Astrocyte (in vitro differentiated cells and primary cell): Measurements from ENCODE around the gene RANGRF. TPM values are rescaled to one million over a fixed set of nuclear protein-coding genes. Genes with fewer than 3 reads are reported as not detected.

Experiments
- DNase-seq: peaks from one replicate; pipeline ENCODE4 v3.0.0-alpha.2; 2010; ENCODE audit warnings: low read depth
- FAIRE-seq: peaks from 2 replicates; lab custom pipeline; 2011; peaks lifted over from hg19 to GRCh38; lab: Jason Lieb, UNC
- H2AFZ ChIP-seq: 2 replicates; pipeline ENCODE4 v1.6.0; 2012; ENCODE audit warnings: low read depth, low read length, inconsistent platforms
- H3K27ac ChIP-seq: 2 replicates; pipeline ENCODE4 v1.5.1; 2011; ENCODE audit warnings: low read depth, low read length, inconsistent platforms
- H3K27me3 ChIP-seq: 2 replicates; pipeline ENCODE4 v1.6.0; 2011; ENCODE audit warnings: low read length, inconsistent platforms; ENCODE audit not compliant: insufficient read depth
- H3K36me3 ChIP-seq: 2 replicates; pipeline ENCODE4 v1.5.1; 2011; ENCODE audit warnings: low read length, inconsistent platforms; ENCODE audit not compliant: insufficient read depth
- H3K4me1 ChIP-seq: 2 replicates; pipeline ENCODE4 v1.5.1; 2011; ENCODE audit warnings: low read length, inconsistent platforms; ENCODE audit not compliant: insufficient read depth
- H3K4me2 ChIP-seq: 2 replicates; pipeline ENCODE4 v1.6.0; 2012; ENCODE audit warnings: low read length, inconsistent platforms
- H3K4me3 ChIP-seq: 2 replicates; pipeline ENCODE4 v1.5.1; 2011; ENCODE audit warnings: low read depth, mild to moderate bottlenecking, low read length, inconsistent platforms; ENCODE audit not compliant: insufficient read depth
- H3K79me2 ChIP-seq: 2 replicates; pipeline ENCODE4 v1.6.0; 2012; ENCODE audit warnings: mild to moderate bottlenecking, low read length, inconsistent platforms; ENCODE audit not compliant: insufficient read depth
- H3K9ac ChIP-seq: 2 replicates; pipeline ENCODE4 v1.6.0; 2012; ENCODE audit warnings: mild to moderate bottlenecking, low read length, inconsistent platforms
- H3K9me3 ChIP-seq: 2 replicates; pipeline ENCODE4 v1.5.1; 2012; ENCODE audit warnings: low read depth, mild to moderate bottlenecking, low read length, inconsistent platforms; ENCODE audit not compliant: insufficient read depth
- H4K20me1 ChIP-seq: 2 replicates; pipeline ENCODE4 v1.6.0; 2012; ENCODE audit warnings: low read length, inconsistent platforms; ENCODE audit not compliant: insufficient read depth
- H3K27ac Mint-ChIP-seq: one replicate; pipeline ENCODE4 v1.8.0; 2021; ENCODE audit warnings: mild to moderate bottlenecking, mixed read lengths; ENCODE audit not compliant: unreplicated experiment
- H3K27me3 Mint-ChIP-seq: one replicate; pipeline ENCODE4 v1.8.0; 2021; ENCODE audit warnings: low read depth, mixed read lengths; ENCODE audit not compliant: unreplicated experiment
- H3K36me3 Mint-ChIP-seq: one replicate; pipeline ENCODE4 v1.8.0; 2021; ENCODE audit warnings: low read depth, mixed read lengths; ENCODE audit not compliant: unreplicated experiment
- H3K4me1 Mint-ChIP-seq: one replicate; pipeline ENCODE4 v1.8.0; 2021; ENCODE audit warnings: low read depth, mixed read lengths; ENCODE audit not compliant: unreplicated experiment
- H3K4me3 Mint-ChIP-seq: one replicate; pipeline ENCODE4 v1.8.0; 2021; ENCODE audit warnings: mild to moderate bottlenecking, moderate library complexity, mixed read lengths; ENCODE audit not compliant: unreplicated experiment
- H3K9me3 Mint-ChIP-seq: one replicate; pipeline ENCODE4 v1.8.0; 2021; ENCODE audit warnings: mild to moderate bottlenecking, mixed read lengths; ENCODE audit not compliant: unreplicated experiment
- EZH2 ChIP-seq: IDR thresholded peaks from 2 replicates; pipeline ENCODE4 v1.6.1; 2012; ENCODE audit warnings: mild to moderate bottlenecking, low read length, inconsistent platforms; ENCODE audit not compliant: insufficient read depth
- total RNA-seq: library from RNA; stranded (reverse); gene quantifications from 2 replicates; pipeline ENCODE4 v1.2.1, GENCODE V29; 2021
- TF ChIP-seq, protein P1 (sequence below): IDR thresholded peaks from 2 replicates; pipeline ENCODE4 v1.5.1; 2011; ENCODE audit warnings: low read depth, mild to moderate bottlenecking, inconsistent platforms, low read length, moderate library complexity; ENCODE audit not compliant: insufficient read depth

Gene RANGRF
- total RNA-seq, 1 donor from 2014 or later: 16.1 TPM

GRCh38 chr17:8314797-8315763, 26.6 kb downstream of the RANGRF start:
- Histone ChIP-seq H3K4me2 (peak overlapping the region; percentile 52), H4K20me1 (no peaks in the 10 kb centered on the region), H2AFZ (peak overlapping the region; percentile 35), H3K27ac (no peak overlapping the region), H3K4me3 (no peak overlapping the region), H3K4me1 (no peaks in the 10 kb centered on the region), H3K79me2 (no peaks in the 10 kb centered on the region), H3K27me3 (peaks cover 42% of the 10 kb centered on the region), H3K9me3 (no peaks in the 10 kb centered on the region), H3K36me3 (no peaks in the 10 kb centered on the region), H3K9ac (no peak overlapping the region)
- peaks cover 8% of the 10 kb centered on the region for H3K4me1 Mint-ChIP-seq
- no peaks in the 10 kb centered on the region for H3K36me3 Mint-ChIP-seq
- FAIRE-seq (no peak), DNase-seq (no peak)
- H3K27ac Mint-ChIP-seq: no peak overlapping the region
- no peak overlapping the region for H3K4me3 Mint-ChIP-seq
- no peaks in the 10 kb centered on the region for H3K9me3 Mint-ChIP-seq
- TF ChIP-seq, protein P1, sequence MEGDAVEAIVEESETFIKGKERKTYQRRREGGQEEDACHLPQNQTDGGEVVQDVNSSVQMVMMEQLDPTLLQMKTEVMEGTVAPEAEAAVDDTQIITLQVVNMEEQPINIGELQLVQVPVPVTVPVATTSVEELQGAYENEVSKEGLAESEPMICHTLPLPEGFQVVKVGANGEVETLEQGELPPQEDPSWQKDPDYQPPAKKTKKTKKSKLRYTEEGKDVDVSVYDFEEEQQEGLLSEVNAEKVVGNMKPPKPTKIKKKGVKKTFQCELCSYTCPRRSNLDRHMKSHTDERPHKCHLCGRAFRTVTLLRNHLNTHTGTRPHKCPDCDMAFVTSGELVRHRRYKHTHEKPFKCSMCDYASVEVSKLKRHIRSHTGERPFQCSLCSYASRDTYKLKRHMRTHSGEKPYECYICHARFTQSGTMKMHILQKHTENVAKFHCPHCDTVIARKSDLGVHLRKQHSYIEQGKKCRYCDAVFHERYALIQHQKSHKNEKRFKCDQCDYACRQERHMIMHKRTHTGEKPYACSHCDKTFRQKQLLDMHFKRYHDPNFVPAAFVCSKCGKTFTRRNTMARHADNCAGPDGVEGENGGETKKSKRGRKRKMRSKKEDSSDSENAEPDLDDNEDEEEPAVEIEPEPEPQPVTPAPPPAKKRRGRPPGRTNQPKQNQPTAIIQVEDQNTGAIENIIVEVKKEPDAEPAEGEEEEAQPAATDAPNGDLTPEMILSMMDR: no peak
- TF ChIP-seq EZH2: peak; percentile 60
- H3K27me3 Mint-ChIP-seq: peaks cover 62% of the 10 kb centered on the region

DNA sequence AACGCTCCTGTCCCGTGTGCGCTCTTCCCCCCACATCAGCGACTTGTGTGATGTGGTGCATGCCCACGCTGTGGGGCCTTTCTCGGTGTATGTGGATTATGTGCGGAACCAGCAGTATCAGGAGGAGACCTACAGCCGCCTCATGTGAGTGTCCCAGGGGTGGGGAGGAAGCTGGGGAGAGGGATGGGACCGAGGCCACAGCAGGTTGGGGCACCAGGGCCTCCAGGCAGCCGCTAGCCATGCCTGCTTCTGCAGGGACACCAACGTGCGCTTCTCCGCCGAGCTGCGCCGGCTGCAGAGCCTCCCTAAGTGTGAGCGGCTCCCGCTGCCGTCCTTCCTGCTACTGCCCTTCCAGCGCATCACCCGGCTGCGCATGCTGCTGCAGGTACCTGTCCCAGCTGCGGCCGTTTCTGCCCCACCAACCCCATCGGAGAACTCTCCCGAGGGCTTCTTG, 27.3 kb downstream of the RANGRF start:
- Mint-ChIP-seq H3K27me3 (peaks cover 60% of the 10 kb centered on the region), H3K4me3 (no peak overlapping the region), H3K9me3 (no peaks in the 10 kb centered on the region), H3K36me3 (no peaks in the 10 kb centered on the region), H3K4me1 (peaks cover 7% of the 10 kb centered on the region), H3K27ac (no peak overlapping the region)
- Histone ChIP-seq H4K20me1 (no peaks in the 10 kb centered on the region), H3K79me2 (no peaks in the 10 kb centered on the region), H3K36me3 (no peaks in the 10 kb centered on the region), H3K4me3 (no peak overlapping the region), H3K4me2 (peak overlapping the region; percentile 52), H3K9ac (no peak overlapping the region), H3K9me3 (no peaks in the 10 kb centered on the region), H2AFZ (peak overlapping the region; percentile 35), H3K4me1 (no peaks in the 10 kb centered on the region), H3K27ac (no peak overlapping the region), H3K27me3 (peaks cover 42% of the 10 kb centered on the region)
- no peak for DNase-seq
- no peak for FAIRE-seq
- TF ChIP-seq EZH2: peak; percentile 48
- TF ChIP-seq, protein P1: no peak
